Glutamatergic neuron (in vitro differentiated cells): ENCODE measurements around the gene UNC5C. TPM values are rescaled to one million over a fixed set of nuclear protein-coding genes. Genes with fewer than 3 reads are reported as not detected.
A peak's percentile ranks its signal among the peaks of the same experiment; 100 is the strongest.

ENCODE experiments used
- DNase-seq: peaks from one replicate; pipeline ENCODE4 v3.0.0; 2022
- H3K27ac Mint-ChIP-seq: one replicate; pipeline ENCODE4 v1.8.0; 2020; ENCODE audit warnings: mild to moderate bottlenecking, mixed read lengths, inconsistent platforms; ENCODE audit not compliant: unreplicated experiment
- H3K27me3 Mint-ChIP-seq: one replicate; pipeline ENCODE4 v1.8.0; 2020; ENCODE audit warnings: mild to moderate bottlenecking, moderate library complexity, mixed read lengths, inconsistent platforms; ENCODE audit not compliant: unreplicated experiment
- H3K36me3 Mint-ChIP-seq: one replicate; pipeline ENCODE4 v1.8.0; 2020; ENCODE audit warnings: mild to moderate bottlenecking, mixed read lengths, inconsistent platforms; ENCODE audit not compliant: unreplicated experiment
- H3K4me1 Mint-ChIP-seq: one replicate; pipeline ENCODE4 v1.8.0; 2020; ENCODE audit warnings: mild to moderate bottlenecking, low read depth, mixed read lengths, inconsistent platforms; ENCODE audit not compliant: unreplicated experiment
- H3K4me3 Mint-ChIP-seq: one replicate; pipeline ENCODE4 v1.8.0; 2020; ENCODE audit warnings: mild to moderate bottlenecking, mixed read lengths, inconsistent platforms; ENCODE audit not compliant: unreplicated experiment
- H3K9me3 Mint-ChIP-seq: one replicate; pipeline ENCODE4 v1.8.0; 2020; ENCODE audit warnings: mild to moderate bottlenecking, moderate library complexity, mixed read lengths, inconsistent platforms; ENCODE audit not compliant: unreplicated experiment
- CTCF ChIP-seq: fragments of 200-600 bp; sonication (generic); IDR thresholded peaks from one replicate; pipeline ENCODE4 v1.5.0; 2021; ENCODE audit not compliant: partially characterized antibody, unreplicated experiment
- total RNA-seq: library from RNA; stranded (reverse); fragmentation: NEBNext Ultra II Directional; extraction: Animal tissue kit (Norgen Biotek cat#: 25700); gene quantifications from one replicate; pipeline ENCODE4 v1.2.1, GENCODE V29; 2021; ENCODE audit not compliant: unreplicated experiment

Gene UNC5C
- total RNA-seq, 1 donor from 2014 or later: 41.2 TPM

GRCh38 chr4:95238554-95238953, 310.2 kb downstream of the UNC5C start:
- no peak for TF ChIP-seq CTCF
- peaks cover 15% of the 10 kb centered on the region for H3K36me3 Mint-ChIP-seq
- no peak overlapping the region for H3K4me3 Mint-ChIP-seq
- DNase-seq: no peak
- no peaks in the 10 kb centered on the region for H3K4me1 Mint-ChIP-seq
- no peaks in the 10 kb centered on the region for H3K9me3 Mint-ChIP-seq
- peaks cover 1% of the 10 kb centered on the region for H3K27me3 Mint-ChIP-seq
- no peak overlapping the region for H3K27ac Mint-ChIP-seq

DNA sequence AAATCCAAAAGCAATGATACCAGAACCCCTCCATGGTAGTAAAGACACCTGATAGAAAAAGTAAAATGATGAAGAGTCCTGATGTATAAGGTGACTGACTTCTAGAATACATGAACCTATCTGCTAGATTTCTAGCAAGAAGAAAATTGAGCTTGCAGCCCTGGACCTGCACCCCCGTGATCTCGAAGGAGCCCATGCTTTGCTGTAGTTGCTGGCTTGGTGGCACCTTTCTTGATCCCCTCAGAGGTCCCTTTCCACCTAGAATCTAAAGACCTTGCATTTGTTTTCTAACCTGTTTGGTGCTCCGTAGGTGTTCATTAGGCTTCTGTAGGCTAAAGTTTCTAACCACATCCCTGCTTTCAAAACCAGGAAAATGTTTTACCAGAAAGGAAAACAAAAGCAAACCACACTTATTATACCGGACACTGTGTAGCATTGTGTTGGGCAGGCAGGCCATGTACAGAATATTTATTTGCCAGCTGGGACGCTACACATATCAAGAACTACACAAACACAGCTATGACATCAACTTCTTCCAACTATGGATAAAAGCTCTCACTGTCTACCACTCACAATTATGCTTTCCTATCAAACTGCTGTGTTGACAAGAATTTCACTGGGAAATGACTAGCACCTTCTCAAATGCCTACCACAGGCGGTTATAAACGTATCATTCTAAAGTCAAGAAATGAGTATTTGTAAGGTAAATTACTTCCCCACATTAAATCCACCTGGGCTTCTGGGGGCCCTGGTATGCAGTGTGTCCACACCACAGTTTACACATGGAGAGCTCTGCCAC, 316.2 kb downstream of the UNC5C start:
- Mint-ChIP-seq H3K9me3 (peaks cover 1% of the 10 kb centered on the region), H3K27ac (no peak overlapping the region), H3K4me1 (peaks cover 8% of the 10 kb centered on the region), H3K36me3 (no peaks in the 10 kb centered on the region), H3K27me3 (peaks cover 3% of the 10 kb centered on the region), H3K4me3 (no peak overlapping the region)
- no peak for TF ChIP-seq CTCF
- no peak for DNase-seq

DNA sequence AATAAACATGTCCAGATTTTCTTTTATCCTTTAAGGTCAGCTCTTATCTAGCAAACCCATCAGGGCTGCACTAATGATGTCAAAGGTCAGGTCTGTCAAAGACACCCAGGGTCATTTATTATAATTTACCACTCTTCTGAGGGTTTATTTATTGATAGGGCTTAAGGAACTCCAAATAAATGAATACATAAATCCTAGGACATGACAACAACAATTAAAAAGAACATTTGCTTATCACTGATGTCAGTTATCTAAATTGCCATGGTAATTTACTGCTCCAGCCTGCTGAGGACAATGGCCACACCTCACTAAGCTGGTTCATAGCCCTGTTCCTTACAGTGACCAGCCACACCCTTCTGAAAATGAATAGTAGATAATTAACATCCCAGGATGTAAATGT, 317.1 kb downstream of the UNC5C start:
- Mint-ChIP-seq H3K27ac (peak overlapping the region; percentile 44), H3K4me3 (no peak overlapping the region), H3K9me3 (peaks cover 2% of the 10 kb centered on the region), H3K27me3 (peaks cover 4% of the 10 kb centered on the region), H3K36me3 (no peaks in the 10 kb centered on the region), H3K4me1 (peaks cover 8% of the 10 kb centered on the region)
- no peak for DNase-seq
- no peak for TF ChIP-seq CTCF

DNA sequence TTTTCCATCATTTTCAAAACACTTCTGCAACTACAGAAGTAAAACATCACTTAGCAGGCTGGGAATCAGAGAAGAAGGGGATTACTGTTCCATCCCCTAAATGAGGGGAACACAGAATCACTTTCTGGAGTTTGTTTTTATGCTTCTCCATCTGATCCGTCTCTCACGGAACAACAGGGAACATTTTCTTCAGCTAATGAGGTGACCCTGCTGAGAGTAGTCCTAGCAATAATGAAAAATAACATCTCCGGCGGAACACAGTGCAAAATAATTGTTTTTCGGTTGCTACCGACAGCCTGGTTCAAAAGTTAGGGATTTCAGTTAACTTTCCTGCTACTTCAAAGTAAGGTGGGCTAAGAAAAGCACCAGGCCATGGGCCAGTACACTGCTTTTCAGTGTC, 322.9 kb downstream of the UNC5C start:
- peaks cover 5% of the 10 kb centered on the region for H3K27me3 Mint-ChIP-seq
- no peak overlapping the region for H3K4me3 Mint-ChIP-seq
- peaks cover 11% of the 10 kb centered on the region for H3K4me1 Mint-ChIP-seq
- no peak overlapping the region for H3K27ac Mint-ChIP-seq
- peaks cover 2% of the 10 kb centered on the region for H3K9me3 Mint-ChIP-seq
- no peaks in the 10 kb centered on the region for H3K36me3 Mint-ChIP-seq
- no peak for TF ChIP-seq CTCF
- DNase-seq: no peak

DNA sequence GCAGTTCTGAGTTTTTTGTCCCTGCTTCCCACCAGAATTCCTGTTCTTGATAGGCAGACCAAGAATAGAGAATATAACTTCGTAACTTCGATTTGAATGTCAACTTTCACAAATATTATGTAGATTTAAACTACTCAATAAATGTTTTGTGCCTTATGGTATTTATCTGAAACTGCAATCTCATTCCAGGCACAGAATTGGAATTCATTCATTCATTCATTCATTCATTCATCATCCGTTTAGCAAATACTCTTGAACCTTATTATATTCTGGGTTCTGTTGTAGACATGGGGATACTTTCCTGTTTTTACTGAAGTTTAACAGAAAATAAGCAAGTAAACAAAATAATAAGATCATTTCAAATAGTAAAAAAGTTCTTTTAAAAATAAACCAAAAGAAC, 324.4 kb downstream of the UNC5C start:
- peaks cover 2% of the 10 kb centered on the region for H3K9me3 Mint-ChIP-seq
- H3K36me3 Mint-ChIP-seq: no peaks in the 10 kb centered on the region
- no peak for DNase-seq
- no peak overlapping the region for H3K27ac Mint-ChIP-seq
- H3K4me3 Mint-ChIP-seq: no peak overlapping the region
- peaks cover 3% of the 10 kb centered on the region for H3K27me3 Mint-ChIP-seq
- peaks cover 13% of the 10 kb centered on the region for H3K4me1 Mint-ChIP-seq
- TF ChIP-seq CTCF: no peak
